ENCODE measurements around the gene FUT6. TPM values are rescaled to one million over a fixed set of nuclear protein-coding genes. Genes with fewer than 3 reads are reported as not detected.

Gene FUT6
- total and polyA plus RNA-seq, 11 donors = not detected

- no peak for TF ChIP-seq CTCF (IDR thresholded peaks at IDR 0.05)
- no peak for TF ChIP-seq POLR2A (IDR thresholded peaks at IDR 0.05)
- 80 to 95% (median 85%) methylated on average over 10 of the region's 10 CpGs for WGBS, 4 donors
- no peak for DNase-seq
- Histone ChIP-seq H3K9me3 (no peaks in the 10 kb centered on the region), H3K4me1 (no peaks in the 10 kb centered on the region), H3K27me3 (no peaks in the 10 kb centered on the region), H3K27ac (no peak overlapping the region), H3K36me3 (no peaks in the 10 kb centered on the region), H3K4me3 (no peak overlapping the region)
- intact Hi-C loops (cut with DNase I) = no loop called here
- ATAC-seq = no peak
Observed at GRCh38 chr19:5818594-5818993, 20.9 kb downstream of the FUT6 start.

DNA sequence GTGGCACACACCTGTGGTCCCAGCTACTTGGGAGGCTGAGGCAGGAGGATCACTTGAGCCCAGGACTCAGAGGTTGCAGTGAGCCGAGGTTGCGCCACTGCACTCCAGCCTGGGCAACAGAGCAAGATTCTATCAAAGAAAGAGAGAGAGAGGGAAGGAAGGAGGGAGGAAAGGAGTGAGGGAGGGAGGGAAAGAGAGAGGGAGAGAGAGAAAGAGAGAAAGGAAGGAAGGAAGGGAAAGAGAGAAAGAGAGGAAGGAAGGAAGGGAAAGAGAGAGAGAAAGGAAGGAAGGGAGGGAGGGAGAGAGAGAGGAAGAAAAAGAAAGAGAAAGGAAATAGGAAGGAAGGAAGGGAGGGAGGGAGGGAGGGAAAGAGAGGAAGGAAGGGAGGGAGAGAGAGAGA lies 22.3 kb downstream of the FUT6 start:
- no peaks in the 10 kb centered on the region for H3K27me3 ChIP-seq
- H3K4me3 ChIP-seq = no peak overlapping the region
- H3K9me3 ChIP-seq = no peaks in the 10 kb centered on the region
- 88 to 96% (median 89%) methylated on average over 2 of the region's 2 CpGs for WGBS, 4 donors
- TF ChIP-seq CTCF (IDR thresholded peaks at IDR 0.05) (no peak), POLR2A (IDR thresholded peaks at IDR 0.05) (no peak)
- DNase-seq (no peak), ATAC-seq (no peak)
- intact Hi-C loops (cut with DNase I) = no loop called here
- no peaks in the 10 kb centered on the region for H3K4me1 ChIP-seq
- no peaks in the 10 kb centered on the region for H3K36me3 ChIP-seq
- H3K27ac ChIP-seq = no peak overlapping the region

DNA sequence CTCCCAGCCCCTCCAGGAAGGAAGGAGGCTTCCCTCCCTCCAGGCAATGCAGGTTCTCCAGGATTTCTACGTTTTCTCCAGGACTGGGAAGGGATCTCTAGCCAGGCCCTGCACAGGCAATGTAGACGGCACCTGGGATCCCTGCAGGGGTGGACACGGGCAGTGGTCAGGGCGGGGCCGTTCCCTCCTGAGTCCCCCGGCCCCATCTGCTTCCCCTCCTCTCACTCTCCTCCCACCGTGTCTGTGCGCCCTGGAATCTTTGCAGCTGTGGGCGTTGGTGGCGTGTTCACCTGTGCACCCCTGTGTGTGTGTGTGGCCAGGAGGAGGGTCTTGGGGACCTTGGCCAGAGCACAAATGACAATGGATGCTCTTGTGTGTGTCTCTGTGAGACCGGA lies 24.7 kb downstream of the FUT6 start:
- H3K4me1 ChIP-seq = no peaks in the 10 kb centered on the region
- no peaks in the 10 kb centered on the region for H3K36me3 ChIP-seq
- no peak overlapping the region for H3K4me3 ChIP-seq
- no peaks in the 10 kb centered on the region for H3K27me3 ChIP-seq
- no peaks in the 10 kb centered on the region for H3K9me3 ChIP-seq
- H3K27ac ChIP-seq = no peak overlapping the region
- 61 to 74% (median 67%) methylated on average over 11 of the region's 11 CpGs for WGBS, 4 donors
- DNase-seq (no peak), ATAC-seq (peak in 1 of 4 donors; percentile 46)
- intact Hi-C loops (cut with DNase I) = no loop called here
- TF ChIP-seq POLR2A (IDR thresholded peaks at IDR 0.05) = no peak
- TF ChIP-seq CTCF (IDR thresholded peaks at IDR 0.05) = no peak

DNA sequence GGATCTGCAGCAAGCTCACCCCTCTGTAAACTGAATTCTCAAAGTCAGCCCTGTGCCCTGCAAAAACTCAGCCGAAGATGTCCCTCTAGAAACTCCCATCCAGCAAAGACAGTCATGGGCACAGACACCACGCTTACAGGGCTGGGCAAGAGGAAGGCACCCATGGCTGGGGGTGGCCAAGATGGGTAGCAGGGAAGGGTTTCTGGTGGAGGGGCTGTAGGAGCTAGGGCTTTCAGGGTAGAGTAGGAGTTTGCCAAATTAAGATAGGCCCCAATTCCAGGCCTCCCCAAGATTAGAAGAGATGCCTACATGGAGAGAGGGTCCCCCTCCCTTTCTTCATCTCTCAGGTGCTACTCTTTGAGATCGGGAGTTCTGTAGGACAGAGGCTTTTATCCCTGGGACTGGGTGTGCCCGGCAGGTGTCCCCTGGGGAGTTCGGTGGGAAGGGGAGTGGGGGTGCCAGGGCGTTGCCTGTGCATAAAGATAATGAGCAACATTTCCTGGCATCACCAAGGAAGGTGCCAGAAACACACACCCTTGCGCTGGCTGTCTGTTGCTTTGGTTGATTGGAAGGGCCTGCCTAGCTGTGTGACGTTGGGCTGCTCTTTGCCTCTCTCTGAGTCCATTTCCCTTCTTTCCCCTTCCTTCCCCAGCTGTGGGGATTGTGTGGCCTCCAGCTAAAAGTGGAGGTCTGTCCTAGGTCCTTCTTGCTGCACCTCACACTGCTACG lies 25.2 kb downstream of the FUT6 start:
- intact Hi-C loops (cut with DNase I) = no loop called here
- Histone ChIP-seq H3K4me3 (no peak overlapping the region), H3K36me3 (no peaks in the 10 kb centered on the region), H3K4me1 (no peaks in the 10 kb centered on the region), H3K9me3 (no peaks in the 10 kb centered on the region), H3K27ac (no peak overlapping the region), H3K27me3 (no peaks in the 10 kb centered on the region)
- peak in 1 of 4 donors; percentile 12 for ATAC-seq
- 71 to 85% (median 73%) methylated on average over 6 to 9 of the region's 9 CpGs for WGBS, 4 donors
- TF ChIP-seq CTCF (IDR thresholded peaks at IDR 0.05) = no peak
- TF ChIP-seq POLR2A (IDR thresholded peaks at IDR 0.05) = no peak
- DNase-seq = no peak
